Left lung (tissue), 10 donors: ENCODE measurements around the gene TNFRSF18. TPM values are rescaled to one million over a fixed set of nuclear protein-coding genes. Genes with fewer than 3 reads are reported as not detected.

Source experiments
- ATAC-seq: fragments of 200-7000 bp; cut with Tn5 transposase; one replicate; pipeline ENCODE4 v1.9.1; 2020; ENCODE audit warnings: moderate library complexity
- DNase-seq, 4 donors: peaks; one replicate each; pipeline ENCODE4 v3.0.0-alpha.2; 2013 to 2020
- H3K27ac ChIP-seq, 2 donors: fragments of 200-600 bp; sonication (generic) in 1 of 2; one replicate each; pipeline versions ENCODE4 v1.5.0 to v1.8.0; 2020 to 2021
- H3K27me3 ChIP-seq, 2 donors: fragments of 200-600 bp; sonication (generic) in 1 of 2; one replicate each; pipeline versions ENCODE4 v1.5.0 to v1.8.0; 2020 to 2021
- H3K36me3 ChIP-seq, 2 donors: fragments of 200-600 bp; sonication (generic) in 1 of 2; one replicate each; pipeline versions ENCODE4 v1.5.0 to v1.8.0; 2020 to 2021
- H3K4me1 ChIP-seq, 2 donors: fragments of 200-600 bp; one replicate each; pipeline ENCODE4 v1.8.0; 2021
- H3K4me3 ChIP-seq, 2 donors: fragments of 200-600 bp; sonication (generic) in 1 of 2; one replicate each; pipeline versions ENCODE4 v1.5.0 to v1.8.0; 2020 to 2021; ENCODE audit warnings: mild to moderate bottlenecking in 1 of 2
- H3K9me3 ChIP-seq, 2 donors: fragments of 200-600 bp; sonication (generic) in 1 of 2; one replicate each; pipeline versions ENCODE4 v1.5.0 to v1.8.0; 2020 to 2021
- CTCF ChIP-seq, 2 donors: fragments of 200-600 bp; sonication (generic) in 1 of 2; IDR thresholded peaks; one replicate each; pipeline versions ENCODE4 v1.5.0 to v1.8.0; 2021; ENCODE audit warnings: antibody characterized with exemption in 2 of 2
- intact Hi-C, 2 donors: fragments of 100-400 bp; cut with DNase I; formaldehyde crosslinking; loops; one replicate each; pipeline versions ENCODE4 v1.11.2 to v1.14.2; 2022
- polyA plus RNA-seq, 6 donors: library from polyadenylated mRNA; unstranded; fragments of 120-200 nt; gene quantifications; one replicate each; pipeline ENCODE4 v1.2.1, GENCODE V29; 2013; ENCODE audit not compliant: insufficient read length in 6 of 6
- total RNA-seq, 2 donors: library from RNA; stranded (reverse); fragmentation: NEBNext Ultra II Directional; extraction: Animal tissue kit (Norgen Biotek cat#: 25700); gene quantifications; one replicate each; pipeline ENCODE4 v1.2.1, GENCODE V29; 2021
- donor health status: DM: no; HTN: yes; CAD: no.
- donor health status: DM: no; HTN: no; CAD: no.

TNFRSF18 gene
- total and polyA plus RNA-seq, 8 donors, result 0.38 to 1.3 (median 0.62) TPM

GRCh38 chr1:1237874-1238701 is 31.7 kb upstream of the TNFRSF18 start:
- Histone ChIP-seq H3K27ac (no peak overlapping the region), H3K4me1 (peaks cover 1 to 11% of the 10 kb centered on the region in 2 donors), H3K4me3 (no peak overlapping the region), H3K27me3 (peaks cover 28 to 60% of the 10 kb centered on the region in 2 donors), H3K9me3 (no peaks in the 10 kb centered on the region), H3K36me3 (peaks cover 0 to 5% of the 10 kb centered on the region in 2 donors)
- ATAC-seq (no peak), DNase-seq (no peak)
- TF ChIP-seq CTCF (IDR thresholded peaks at IDR 0.05), result no peak
- intact Hi-C loops, result no loop called here

- ATAC-seq (no peak), DNase-seq (no peak)
- no peak for TF ChIP-seq CTCF (IDR thresholded peaks at IDR 0.05)
- Histone ChIP-seq H3K4me1 (peaks cover 5 to 19% of the 10 kb centered on the region in 2 donors), H3K27ac (no peak overlapping the region), H3K4me3 (no peak overlapping the region), H3K36me3 (peaks cover 0 to 5% of the 10 kb centered on the region in 2 donors), H3K9me3 (no peaks in the 10 kb centered on the region), H3K27me3 (peaks cover 28 to 58% of the 10 kb centered on the region in 2 donors)
- intact Hi-C loops, result no loop called here
These were observed 30.8 kb upstream of the TNFRSF18 start for GRCh38 chr1:1236945-1237873.

- H3K4me1 ChIP-seq, result peaks cover 5 to 19% of the 10 kb centered on the region in 2 donors
- no peak overlapping the region for H3K4me3 ChIP-seq
- no peak overlapping the region for H3K27ac ChIP-seq
- intact Hi-C loops, result no loop called here
- H3K9me3 ChIP-seq, result no peaks in the 10 kb centered on the region
- no peak for ATAC-seq
- H3K27me3 ChIP-seq, result peaks cover 28 to 52% of the 10 kb centered on the region in 2 donors
- no peak for TF ChIP-seq CTCF (IDR thresholded peaks at IDR 0.05)
- no peak for DNase-seq
- H3K36me3 ChIP-seq, result peaks cover 0 to 5% of the 10 kb centered on the region in 2 donors
These were observed 29.9 kb upstream of the TNFRSF18 start for GRCh38 chr1:1236176-1236763.

GRCh38 chr1:1235016-1235744 is 28.8 kb upstream of the TNFRSF18 start:
- H3K4me1 ChIP-seq, result peaks cover 5 to 28% of the 10 kb centered on the region in 2 donors
- H3K27ac ChIP-seq, result no peak overlapping the region
- intact Hi-C loops, result no loop called here

More at GRCh38 chr1:1235016-1235744, 28.8 kb upstream of the TNFRSF18 start:
- no peak for DNase-seq
- no peak for ATAC-seq
- Histone ChIP-seq H3K27me3 (peaks cover 28 to 41% of the 10 kb centered on the region in 2 donors), H3K4me3 (no peak overlapping the region), H3K9me3 (no peaks in the 10 kb centered on the region), H3K36me3 (peaks cover 0 to 5% of the 10 kb centered on the region in 2 donors)
- no peak for TF ChIP-seq CTCF (IDR thresholded peaks at IDR 0.05)
